Muscle of arm (tissue), 12 donors: Measurements from ENCODE around the gene UMPS. TPM values are rescaled to one million over a fixed set of nuclear protein-coding genes. Genes with fewer than 3 reads are reported as not detected.
"Not testable (repeated sequence)": the region's sequence is repeated elsewhere in the genome, so short reads cannot be mapped to it uniquely, and the experiment has no call there.

ENCODE experiments used
- DNase-seq: peaks from one replicate; pipeline ENCODE4 v3.0.0-alpha.2; 2013
- polyA plus RNA-seq, 12 donors: library from polyadenylated mRNA; unstranded; fragments of 120-200 nt; gene quantifications; one replicate each; pipeline ENCODE4 v1.2.1, GENCODE V29; 2013; ENCODE audit not compliant: insufficient read length in 12 of 12

Gene UMPS
- polyA plus RNA-seq, 12 donors: 16.3 to 27.7 (median 21.2) TPM; not detected in 1

DNA sequence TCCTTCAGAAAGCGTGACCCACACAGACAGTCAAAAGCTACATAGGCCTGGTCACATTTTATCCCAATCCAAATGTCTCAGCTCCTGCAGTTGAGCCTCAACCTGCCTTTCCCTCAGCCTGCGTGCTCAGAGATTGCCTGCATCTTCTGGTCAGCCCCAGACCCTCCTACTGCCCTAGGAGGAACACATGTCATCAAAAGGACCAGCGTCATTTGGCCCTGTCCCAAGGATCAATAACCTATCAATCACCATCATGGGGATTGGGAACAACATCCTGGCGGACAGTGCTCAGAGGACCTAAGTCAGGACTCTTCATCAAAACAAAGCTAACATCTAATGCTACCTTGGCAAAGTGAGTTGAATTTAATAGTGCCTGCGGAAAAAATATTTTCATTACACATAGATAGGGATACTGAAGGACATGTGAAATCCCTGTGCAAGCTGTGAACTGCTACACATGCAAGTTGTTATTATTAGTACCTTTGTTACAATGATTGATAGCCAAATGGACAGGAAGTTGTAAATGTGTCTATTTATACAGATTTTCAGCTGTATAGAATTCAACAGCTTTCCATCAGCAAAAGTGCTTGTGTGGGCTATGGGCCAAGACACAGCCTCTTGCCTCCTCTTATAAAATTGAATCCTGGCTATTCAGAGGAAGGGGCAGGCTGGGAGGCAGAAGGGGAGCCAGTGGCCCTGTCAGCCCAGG is 47.7 kb downstream of the UMPS start:
- no peak for DNase-seq

DNA sequence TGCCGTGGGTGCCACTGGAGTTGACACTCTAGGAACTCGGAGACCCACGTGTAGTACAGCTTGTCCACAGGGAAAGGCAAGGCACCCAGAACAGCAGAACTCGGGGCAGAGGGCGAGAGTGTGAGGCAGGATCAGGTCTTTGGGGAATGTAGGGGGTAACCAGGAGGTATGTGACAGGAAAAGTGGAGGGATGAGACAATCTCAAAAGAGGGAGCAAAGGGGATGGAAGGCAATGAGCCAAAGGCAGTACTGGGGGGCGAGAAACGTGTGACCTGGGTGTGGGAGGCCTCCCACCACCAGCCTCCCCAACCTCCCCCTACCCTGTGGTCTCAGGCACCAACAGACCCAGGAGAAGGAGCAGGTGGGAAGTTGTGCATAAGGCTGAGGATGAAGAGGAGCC is 48.9 kb downstream of the UMPS start:
- no peak for DNase-seq

DNA sequence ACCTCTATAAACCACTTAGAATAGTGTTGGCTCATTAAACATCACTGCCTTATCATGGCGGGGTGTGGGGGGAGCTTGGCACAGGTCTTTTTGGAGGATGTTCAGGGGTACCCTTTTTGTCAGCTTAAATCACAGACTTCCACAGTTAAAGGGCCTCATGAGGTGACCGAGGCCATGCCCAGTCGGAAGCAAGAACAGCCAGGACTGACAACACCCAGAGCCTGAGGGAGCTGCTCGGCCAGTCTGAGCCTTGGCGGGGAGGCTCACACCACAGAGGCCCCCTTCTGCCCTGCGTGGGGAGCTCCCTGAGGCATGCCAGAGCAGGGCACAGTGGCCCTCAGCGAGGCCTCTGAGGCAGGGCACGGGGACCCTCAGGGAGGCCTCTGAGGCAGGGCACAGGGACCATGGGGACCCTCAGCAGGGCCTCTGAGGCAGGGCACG is 49.5 kb downstream of the UMPS start:
- DNase-seq: no peak

DNA sequence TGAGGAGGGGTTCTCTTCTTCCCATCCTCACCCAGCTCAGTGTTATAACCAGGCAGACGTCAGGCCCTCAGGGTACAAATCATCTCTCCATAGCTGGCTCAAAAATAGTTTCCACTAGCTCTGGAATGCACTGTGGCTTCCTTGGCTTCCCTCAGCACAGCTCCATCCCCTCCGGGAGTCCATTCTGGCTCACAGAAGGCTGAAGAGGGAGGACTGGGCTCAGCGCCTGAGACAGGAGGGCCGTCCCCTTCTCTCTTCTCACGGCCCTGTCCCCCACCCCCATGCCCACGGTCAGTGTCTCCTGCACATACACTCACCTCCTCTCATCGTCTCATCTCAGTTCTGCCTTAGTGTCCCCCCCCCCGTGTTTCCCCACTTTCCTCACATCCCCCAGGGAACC is 50.1 kb downstream of the UMPS start:
- peak; percentile 92 for DNase-seq

DNA sequence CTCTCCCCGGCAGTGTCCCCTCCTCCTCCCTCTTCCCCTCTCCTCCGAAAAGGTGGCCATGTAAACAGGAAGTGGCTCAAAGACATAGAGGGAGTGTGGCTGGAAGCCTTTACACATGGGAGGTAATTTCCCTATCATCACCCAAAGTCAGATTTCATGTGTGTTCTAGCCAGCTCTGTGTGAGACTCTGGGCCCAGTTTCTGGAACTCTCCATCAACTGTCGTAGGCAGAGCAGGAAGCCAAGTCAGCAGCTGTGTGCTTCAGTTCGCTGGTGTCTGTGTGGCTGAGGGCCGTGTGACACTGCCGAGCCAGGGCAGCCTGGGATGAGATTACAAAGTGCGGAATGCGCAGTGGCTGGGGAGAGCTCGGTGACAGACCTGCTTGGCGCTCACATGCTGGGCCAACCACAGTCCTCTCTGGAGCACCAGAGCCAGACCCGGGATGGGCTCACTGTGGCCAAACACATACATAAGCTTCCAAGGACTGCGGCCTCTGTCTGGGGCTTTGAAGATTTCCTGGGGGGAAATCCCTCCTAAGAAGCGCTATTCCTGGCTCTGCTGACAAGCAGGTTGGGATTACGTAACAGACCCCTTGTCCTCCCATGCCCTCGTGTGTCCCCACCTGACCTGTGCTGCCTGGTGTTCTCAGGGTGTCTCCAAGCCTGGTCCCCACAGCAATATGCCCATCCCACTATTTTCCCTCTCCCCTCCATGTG is 50.7 kb downstream of the UMPS start:
- peak; percentile 86 for DNase-seq

DNA sequence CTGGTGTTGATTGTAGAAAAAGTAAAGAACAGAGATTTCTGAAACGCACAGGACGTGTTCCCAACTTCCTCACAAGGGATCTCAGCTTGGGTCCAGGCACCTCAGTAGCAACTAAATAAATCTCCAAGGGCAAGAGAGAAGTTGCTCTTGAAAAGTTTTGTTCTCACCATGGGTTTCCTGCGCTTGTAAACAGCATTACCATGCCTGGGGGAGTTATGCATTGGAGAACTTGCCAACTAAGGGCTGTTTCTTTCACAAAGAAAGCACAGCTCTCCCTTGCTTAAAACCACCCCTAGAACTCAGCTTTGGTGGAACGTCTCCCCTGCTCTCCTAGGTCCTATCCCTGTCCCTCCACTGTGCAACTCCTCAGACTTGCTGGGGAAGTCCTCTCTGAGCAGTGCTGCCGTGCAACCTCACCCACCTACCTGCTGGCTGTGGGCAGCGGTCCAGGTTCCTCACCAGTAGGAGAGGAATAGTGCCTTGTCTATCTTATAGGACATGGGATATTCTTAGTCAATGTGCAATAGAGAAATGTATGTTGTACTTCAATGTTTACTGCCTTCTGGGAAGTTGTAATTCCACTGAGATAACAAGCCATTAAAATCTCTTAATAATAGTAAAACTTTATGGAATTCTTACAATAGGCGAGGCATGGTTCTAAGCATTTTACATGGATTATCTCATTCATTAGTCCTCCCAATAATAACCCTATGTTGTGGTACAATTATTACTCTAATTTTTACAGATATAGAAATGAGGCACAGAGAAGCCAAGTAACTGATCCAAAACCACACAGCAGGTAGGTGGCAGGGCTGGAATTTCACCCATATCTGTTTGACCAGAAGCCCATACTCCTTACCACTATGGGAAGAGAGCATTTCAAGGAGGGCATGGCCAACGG is 51.5 kb downstream of the UMPS start:
- DNase-seq: no peak

DNA sequence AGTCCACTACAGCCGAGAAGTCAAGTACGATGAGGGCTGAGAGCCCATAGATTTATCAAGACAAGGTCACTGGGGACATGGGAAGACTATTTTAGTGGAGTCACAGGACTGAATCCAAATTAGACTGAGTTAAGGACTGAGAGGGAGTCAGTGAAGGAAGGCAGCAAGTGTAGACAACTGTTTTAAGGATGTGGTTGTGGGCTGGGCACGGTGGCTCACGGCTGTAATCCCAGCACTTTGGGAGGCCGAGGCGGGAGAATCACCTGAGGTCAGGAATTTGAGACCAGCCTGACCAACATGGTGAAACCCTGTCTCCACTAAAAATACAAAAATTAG is 52.1 kb downstream of the UMPS start:
- not testable (repeated sequence) for DNase-seq

DNA sequence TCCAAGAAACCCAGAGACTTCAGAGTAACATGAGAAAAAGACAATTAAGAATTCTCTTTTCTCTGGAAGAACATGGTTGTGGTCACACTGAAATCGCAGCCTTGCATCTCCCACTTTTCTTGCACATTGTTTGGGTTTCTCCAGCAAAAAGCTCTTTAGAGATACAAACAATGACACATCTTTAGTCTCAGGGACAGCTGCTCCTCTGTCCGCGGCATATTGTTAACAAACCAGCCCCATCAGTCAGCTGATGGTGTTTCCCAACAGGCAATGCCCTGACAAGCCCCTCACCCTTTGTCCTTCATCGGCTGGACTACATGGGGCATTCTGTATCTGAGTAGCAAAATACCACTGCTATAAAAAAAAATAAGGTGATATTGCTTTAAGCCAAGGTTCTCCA is 53.4 kb downstream of the UMPS start:
- no peak for DNase-seq

DNA sequence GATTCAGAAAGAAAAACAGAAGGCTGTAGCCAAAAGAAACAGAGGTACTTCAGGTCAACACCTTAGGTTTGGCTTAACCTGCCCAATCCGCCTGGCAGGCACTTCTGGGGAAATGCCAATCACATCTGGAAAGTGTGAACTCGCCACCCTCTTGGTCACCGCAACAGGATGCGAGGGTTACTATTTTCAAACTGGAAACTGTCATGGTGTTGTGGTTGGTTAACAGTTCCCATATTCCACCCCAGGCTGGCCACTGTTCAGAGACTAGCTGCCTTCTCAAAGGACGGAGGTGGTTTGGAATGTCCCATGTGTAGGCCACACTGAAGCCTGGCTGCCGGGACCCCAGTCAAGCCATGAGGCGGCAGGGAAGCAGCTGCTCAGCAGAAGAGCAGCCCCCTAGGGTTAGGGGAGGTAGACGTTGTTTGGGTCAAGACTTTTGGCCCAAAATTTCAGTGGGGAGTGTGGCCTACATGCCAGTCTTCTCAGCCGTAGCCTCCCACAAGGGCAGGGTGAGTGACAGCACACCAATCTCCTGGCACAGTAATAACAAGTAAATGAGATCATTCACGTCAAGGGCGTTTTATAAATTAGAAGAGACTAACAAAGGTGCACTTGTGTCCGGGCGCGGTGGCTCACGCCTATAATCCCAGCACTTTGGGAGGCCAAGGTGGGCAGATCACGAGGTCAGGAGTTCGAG is 54.6 kb downstream of the UMPS start:
- DNase-seq: no peak

DNA sequence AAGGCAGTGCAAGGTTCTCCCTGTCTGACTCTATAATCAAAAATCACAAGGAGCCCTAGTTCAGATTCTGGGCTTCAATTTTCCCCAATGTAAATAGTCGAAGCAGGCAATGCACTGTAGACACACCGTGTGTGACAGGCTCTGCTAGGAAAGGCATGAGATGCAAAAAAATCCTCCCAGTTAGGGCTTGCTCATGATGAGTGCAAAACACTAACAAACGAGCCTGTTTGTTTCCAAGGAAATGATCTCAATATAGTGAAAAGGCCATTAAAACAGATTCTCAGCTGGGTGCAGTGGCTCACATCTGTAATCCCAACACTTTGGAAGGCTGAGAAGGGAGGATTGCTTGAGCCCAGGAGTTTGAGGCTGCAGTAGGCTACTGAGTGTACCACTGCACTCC is 55.7 kb downstream of the UMPS start:
- DNase-seq: no peak

DNA sequence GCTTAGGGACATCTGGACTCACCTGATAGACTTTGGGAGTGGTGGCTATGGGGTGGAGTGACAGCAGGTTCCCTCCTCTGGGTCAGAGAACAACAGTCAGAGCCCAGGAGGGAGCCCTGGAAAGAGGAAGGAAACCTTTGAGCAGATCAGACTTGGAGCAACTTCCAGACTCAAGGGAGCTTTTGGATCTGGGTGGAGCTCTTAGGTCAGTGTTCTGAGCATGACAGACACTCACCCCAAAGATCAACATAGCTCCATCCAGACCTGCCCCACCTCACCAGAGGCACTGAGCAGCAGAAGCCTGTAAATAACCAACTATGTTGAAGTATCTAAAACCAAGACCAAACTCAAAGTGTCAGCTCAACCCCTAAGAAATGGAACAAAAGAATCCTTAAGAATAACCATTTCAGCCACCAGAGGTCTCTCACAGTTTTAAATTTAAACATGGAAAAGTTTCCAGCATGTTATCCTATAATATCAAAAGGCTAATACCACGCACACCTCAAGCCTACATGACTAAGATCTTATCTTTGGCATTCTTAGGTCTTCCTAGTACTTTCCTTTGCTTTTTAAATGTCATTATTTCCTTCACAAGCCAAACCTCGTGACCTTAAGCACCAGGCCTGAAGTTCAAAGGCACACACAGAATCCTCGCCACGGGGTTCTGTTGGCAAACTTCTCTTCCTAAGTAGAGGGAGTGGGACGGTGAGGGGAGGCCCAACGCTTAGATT is 56.4 kb downstream of the UMPS start:
- DNase-seq: no peak

DNA sequence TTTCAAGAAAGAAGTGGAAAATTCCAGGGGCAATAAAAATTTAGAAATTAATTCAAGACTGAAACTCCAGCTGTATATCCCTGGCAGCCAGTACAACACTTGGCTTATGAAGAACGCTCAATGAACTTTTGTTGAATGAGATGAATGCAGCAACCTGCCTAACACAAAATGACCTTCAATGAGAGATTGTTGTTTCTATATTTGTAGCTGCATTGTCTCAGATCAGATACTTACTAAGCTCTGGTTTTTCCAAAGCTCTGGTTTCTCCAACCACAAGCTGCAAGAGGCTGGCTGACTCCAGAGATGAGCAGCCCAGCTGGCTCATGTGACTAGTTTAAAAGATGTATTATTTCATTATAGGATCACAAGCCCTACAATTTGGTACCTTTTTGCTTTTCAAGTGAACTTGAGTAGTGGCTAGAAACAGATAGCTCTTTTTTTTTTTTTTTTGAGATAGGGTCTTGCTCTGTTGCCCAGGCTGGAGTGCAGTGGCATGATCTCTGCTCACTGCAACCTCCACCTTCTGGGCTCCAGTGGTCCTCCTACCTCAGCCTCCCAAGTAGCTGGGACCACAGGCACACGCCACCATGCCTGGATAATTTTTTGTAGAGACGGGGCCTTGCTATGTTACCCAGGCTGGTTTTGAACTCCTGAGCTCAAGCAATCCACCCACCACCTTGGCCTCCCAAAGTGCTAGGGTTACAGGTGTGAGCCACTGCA is 57.4 kb downstream of the UMPS start:
- no peak for DNase-seq

DNA sequence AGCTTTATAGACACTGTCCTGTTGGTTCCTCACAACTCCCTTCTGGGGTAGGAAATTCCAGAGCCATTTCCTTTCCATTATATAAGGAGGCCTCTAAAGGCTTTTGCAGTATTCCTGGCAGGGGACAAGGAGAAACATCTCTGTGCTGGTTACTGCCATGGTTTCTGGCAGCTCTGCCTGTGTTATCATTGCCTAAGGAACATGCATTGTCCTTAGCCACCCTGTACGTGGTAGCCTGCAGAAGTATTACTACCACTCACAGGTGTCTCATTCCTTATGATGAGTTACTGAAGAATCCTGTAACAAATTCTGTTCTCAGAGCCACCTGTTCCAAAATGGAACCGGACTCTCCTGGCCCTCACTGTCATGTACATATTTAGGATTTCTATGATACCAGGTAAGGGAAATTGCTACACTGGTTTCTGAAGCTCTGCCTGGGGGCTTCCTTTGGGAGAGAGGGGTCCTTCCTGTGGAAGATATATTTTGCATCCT is 58.0 kb downstream of the UMPS start:
- DNase-seq: no peak

DNA sequence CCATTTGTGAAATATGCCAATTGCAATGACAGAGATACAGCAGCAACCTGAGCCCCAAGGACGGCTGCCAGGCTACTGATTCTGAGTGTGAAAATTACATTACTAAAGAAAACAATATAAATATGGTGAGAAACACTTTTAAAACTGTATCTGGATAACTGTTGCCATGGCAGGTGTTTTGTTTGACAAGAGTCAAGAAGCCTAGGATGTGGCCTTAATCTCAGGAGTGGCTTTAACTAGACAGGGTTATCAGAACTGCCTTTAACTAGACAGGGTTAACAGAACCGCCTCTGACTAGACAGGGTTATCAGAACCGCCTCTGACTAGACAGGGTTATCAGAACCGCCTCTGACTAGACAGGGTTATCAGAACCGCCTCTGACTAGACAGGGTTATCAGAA is 58.9 kb downstream of the UMPS start:
- DNase-seq: not testable (repeated sequence)

DNA sequence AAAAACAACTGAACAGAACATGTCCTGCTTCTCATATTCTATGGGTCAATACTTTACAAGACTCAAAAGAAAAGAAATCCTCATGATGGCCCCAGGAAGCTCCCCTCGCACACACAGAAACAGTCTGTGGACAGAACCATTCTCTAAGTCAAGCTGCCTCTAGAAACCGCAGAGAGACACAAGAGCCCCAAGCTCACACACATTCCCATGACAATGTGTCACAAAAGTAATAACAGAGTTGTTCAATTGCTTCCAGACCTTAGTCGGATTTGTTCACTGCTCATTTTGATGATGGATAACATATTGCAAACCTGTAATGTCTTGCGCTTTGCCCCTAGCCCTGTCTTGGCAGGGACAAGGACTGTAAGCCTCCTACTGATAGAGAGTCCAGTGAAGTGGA is 60.9 kb downstream of the UMPS start:
- no peak for DNase-seq

DNA sequence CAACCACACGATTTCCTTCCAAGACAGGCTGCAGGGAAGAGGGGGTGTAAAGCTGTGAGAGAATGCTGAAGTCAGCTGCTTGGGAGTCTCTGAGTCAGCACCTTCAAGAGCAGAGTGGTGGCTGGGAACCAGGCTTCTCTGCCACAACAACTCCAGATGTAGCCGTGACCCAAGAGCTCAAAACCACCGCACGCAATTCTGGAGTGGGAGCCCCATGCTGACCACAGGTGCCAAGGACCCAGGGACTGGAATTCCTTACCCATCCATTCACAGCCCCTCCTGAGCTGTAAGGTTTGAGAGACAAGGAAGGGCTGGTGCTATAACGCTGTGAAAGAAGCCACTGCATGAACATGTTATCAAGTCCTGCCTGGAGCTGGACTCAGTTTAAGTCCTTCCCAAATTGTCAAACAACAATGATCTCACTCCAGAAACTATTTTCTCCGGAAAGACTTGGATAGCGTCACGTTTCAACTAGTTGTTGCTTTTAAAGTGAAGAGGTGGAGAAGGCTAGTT is 61.4 kb downstream of the UMPS start:
- no peak for DNase-seq

DNA sequence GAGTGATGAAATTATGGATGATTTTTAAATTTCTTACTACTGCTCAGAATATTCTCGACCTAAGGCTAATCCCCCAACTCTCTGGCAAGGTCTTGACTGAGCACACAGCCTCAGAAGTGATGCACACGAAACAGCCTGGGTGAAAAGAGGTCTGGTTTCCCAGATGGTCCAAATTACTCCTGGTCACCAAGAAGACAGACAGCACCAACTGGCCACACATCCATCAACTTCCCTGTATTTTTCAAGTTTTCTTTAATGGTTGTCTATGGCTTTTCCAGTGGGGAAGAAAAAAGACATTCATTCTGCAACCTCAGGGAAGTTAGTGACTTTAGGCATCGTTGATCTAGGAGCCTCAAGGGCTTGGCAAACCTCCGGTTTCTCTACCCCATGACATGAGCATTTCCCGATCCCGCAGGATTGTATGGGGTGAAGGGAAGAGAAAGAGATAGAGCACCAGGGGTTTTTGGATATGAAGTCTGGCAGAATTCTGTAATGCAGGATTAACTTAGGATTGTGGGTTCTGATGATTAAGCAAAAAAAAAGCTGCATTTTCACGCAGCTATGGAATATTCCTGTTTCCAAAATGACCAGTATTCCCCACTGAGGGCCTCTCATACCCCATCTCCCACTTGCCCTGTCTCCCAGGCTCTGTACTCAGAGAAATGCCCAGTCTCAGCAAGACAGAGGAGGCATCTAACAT is 62.2 kb downstream of the UMPS start:
- DNase-seq: no peak

DNA sequence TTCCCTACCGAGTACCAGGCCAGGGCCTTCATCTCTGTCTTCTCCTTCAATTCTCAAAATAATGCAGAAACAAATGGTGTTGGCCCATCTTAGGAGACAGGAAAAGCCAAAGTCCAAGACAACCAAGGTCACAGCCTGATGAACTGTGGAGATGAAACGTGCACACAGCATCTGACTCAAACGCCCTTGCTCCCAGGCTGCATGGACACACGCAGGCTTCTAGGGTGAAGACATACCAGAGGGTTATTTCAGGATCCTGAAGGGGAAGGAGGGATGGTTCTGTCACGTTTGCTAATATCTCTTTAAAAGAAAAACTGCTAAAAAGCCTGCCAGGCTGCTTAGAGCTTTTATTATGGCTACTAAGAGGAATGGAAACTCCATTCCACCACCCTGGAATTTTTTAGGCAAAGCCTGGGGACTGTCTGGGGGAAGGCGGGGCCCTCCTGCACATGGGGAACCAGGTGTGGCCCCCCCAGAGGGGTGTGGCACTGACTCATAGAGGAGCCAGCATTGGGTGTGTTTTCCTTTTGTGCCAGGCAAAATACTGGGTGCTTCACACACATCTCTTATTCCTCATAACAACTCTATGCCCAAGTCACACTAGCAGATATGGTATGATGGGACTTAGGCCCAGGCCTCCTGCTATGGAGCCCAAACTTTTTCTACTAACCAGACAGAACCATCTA is 62.9 kb downstream of the UMPS start:
- DNase-seq: no peak

DNA sequence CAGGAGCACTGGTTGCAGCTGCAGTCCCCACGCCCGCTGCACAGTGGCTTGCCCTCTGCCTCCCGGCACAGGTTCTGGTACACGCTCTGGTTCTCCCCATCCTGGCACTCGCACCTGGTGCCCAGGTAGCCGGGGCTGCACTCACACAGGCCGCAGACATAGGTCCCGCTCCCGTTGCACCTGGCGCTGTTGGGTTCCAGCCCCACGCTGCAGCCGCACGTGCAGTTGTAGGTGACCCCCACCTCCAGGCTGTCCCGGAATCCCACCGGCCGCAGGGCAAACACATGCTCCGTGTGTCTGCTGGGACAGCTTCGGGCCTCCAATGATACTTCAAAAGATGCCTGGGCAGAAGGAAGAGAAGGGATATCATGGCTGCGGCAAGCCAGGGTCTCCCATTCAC is 66.2 kb downstream of the UMPS start:
- DNase-seq: no peak
